GM21423 (cell line): ENCODE data around the gene CCDC194.
A peak's percentile ranks its signal among the peaks of the same experiment; 100 is the strongest.
"Not testable (repeated sequence)": the region's sequence is repeated elsewhere in the genome, so short reads cannot be mapped to it uniquely, and the experiment has no call there.

Source experiments
- ATAC-seq: cut with Tn5 transposase; IDR thresholded peaks from one replicate; pipeline ENCODE4 v1.9.1; 2021; ENCODE audit warnings: mild to moderate bottlenecking, moderate library complexity; ENCODE audit not compliant: unreplicated experiment

The CCDC194 gene

GRCh38 chr19:17376935-17377600 is 16.9 kb downstream of the CCDC194 start, which contains the start of gene PLVAP:
Gene PLVAP (minus strand): TSS chr19:17377342. CDS start chr19:17377288, 54 bp downstream.
- ATAC-seq, result no peak

- ATAC-seq, result peak; percentile 84
Measured at GRCh38 chr19:17370026-17370587, 23.9 kb downstream of the CCDC194 start.

- no peak for ATAC-seq
Measured at GRCh38 chr19:17365361-17365760, 28.6 kb downstream of the CCDC194 start.

GRCh38 chr19:17363852-17364605 is 30.0 kb downstream of the CCDC194 start:
- not testable (repeated sequence) for ATAC-seq

GRCh38 chr19:17359905-17360800 is 33.8 kb downstream of the CCDC194 start:
- ATAC-seq, result no peak

GRCh38 chr19:17358395-17358794 is 35.6 kb downstream of the CCDC194 start:
- ATAC-seq, result no peak

- ATAC-seq, result no peak
Measured at GRCh38 chr19:17357724-17358123, 36.3 kb downstream of the CCDC194 start.

- no peak for ATAC-seq
Measured at GRCh38 chr19:17357078-17357666, 36.8 kb downstream of the CCDC194 start.

- ATAC-seq, result no peak
Measured at GRCh38 chr19:17353386-17353785, 40.6 kb downstream of the CCDC194 start.

GRCh38 chr19:17352608-17353280 is 41.3 kb downstream of the CCDC194 start:
- ATAC-seq, result no peak

- no peak for ATAC-seq
Measured at GRCh38 chr19:17351815-17352435, 42.1 kb downstream of the CCDC194 start.

- no peak for ATAC-seq
Measured at GRCh38 chr19:17348700-17349099, 45.3 kb downstream of the CCDC194 start.

GRCh38 chr19:17347877-17348276 is 46.1 kb downstream of the CCDC194 start:
- no peak for ATAC-seq

- ATAC-seq, result no peak
Measured at GRCh38 chr19:17347361-17347760, 46.6 kb downstream of the CCDC194 start.

- no peak for ATAC-seq
Measured at GRCh38 chr19:17346109-17346671, 47.8 kb downstream of the CCDC194 start.

- ATAC-seq, result no peak
Measured at GRCh38 chr19:17341845-17342244, 52.2 kb downstream of the CCDC194 start.

- no peak for ATAC-seq
Measured at GRCh38 chr19:17341386-17341785, 52.6 kb downstream of the CCDC194 start.

GRCh38 chr19:17340871-17341357 is 53.1 kb downstream of the CCDC194 start:
- ATAC-seq, result no peak
